Measurements from ENCODE around the gene DDI2. TPM values are rescaled to one million over a fixed set of nuclear protein-coding genes. Genes with fewer than 3 reads are reported as not detected.

DDI2 gene
- total RNA-seq, 1 donor from 2014 or later = 13.7 TPM

DNA sequence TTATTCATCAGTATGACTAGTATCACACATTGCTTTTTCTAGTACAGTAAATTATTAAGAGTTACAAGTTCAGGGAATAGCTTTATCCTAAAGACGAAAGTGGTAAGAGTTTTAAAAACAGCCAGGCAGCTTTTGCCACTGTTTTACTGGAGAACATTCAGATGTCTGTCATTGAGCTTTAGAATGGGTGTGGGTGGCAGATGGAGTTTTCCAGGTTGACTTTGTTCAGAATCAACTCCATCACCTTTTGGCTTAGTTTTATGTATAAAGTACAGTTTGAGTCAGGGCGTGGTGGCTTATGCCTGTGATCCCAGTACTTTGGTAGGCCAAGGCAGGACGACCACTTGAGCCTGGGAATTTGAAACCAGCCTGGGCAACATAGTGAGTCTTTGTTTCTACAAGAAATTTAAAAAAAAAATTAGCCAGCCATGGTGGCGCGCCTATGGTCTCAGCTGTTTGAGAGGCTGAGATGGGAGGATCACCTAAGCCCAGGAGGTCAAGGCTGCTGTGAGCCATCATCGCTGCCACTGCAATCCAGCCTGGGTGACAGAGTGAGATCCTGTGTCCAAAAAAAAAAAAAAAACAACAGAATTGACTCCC lies 36.9 kb downstream of the DDI2 start:
- FAIRE-seq (no peak), DNase-seq (ENCODE audit: low read depth) (no peak)
- Histone ChIP-seq H3K36me3 (ENCODE audit: control insufficient read depth, insufficient read depth, low read length) (peaks cover 24% of the 10 kb centered on the region), H3K4me3 (ENCODE audit: low read depth, low read length) (no peak overlapping the region), H3K27me3 (ENCODE audit: control insufficient read depth, insufficient read depth, low read length) (no peaks in the 10 kb centered on the region)
- TF ChIP-seq, protein P1, sequence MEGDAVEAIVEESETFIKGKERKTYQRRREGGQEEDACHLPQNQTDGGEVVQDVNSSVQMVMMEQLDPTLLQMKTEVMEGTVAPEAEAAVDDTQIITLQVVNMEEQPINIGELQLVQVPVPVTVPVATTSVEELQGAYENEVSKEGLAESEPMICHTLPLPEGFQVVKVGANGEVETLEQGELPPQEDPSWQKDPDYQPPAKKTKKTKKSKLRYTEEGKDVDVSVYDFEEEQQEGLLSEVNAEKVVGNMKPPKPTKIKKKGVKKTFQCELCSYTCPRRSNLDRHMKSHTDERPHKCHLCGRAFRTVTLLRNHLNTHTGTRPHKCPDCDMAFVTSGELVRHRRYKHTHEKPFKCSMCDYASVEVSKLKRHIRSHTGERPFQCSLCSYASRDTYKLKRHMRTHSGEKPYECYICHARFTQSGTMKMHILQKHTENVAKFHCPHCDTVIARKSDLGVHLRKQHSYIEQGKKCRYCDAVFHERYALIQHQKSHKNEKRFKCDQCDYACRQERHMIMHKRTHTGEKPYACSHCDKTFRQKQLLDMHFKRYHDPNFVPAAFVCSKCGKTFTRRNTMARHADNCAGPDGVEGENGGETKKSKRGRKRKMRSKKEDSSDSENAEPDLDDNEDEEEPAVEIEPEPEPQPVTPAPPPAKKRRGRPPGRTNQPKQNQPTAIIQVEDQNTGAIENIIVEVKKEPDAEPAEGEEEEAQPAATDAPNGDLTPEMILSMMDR (IDR thresholded peaks at IDR 0.05; ENCODE audit: insufficient read depth, low read length, severe bottlenecking) = no peak

DNA sequence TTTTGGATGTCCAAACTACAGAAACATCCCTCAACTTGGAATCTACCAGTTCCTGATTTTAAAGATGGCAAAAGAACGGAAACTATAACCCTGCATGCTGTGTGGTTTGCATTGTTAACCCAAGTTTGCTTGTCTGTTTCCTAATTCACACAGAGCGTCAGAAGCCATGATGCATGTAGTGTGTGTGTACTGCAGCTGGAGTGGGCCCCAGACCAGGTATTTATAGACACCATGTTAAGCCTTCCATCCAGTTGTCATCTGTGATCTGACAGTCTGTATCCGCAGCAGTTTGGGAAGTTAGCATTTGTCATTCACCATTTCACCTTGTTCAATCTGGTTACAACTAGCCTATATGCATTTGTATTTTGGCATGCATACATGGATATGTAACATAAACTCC lies 39.2 kb downstream of the DDI2 start:
- no peak for DNase-seq (ENCODE audit: low read depth)
- Histone ChIP-seq H3K4me3 (ENCODE audit: low read depth, low read length) (no peak overlapping the region), H3K36me3 (ENCODE audit: control insufficient read depth, insufficient read depth, low read length) (peaks cover 32% of the 10 kb centered on the region), H3K27me3 (ENCODE audit: control insufficient read depth, insufficient read depth, low read length) (no peaks in the 10 kb centered on the region)
- no peak for FAIRE-seq
- TF ChIP-seq, protein P1 (IDR thresholded peaks at IDR 0.05; ENCODE audit: insufficient read depth, low read length, severe bottlenecking) = no peak

GRCh38 chr1:15657021-15657420 lies 39.8 kb downstream of the DDI2 start:
- TF ChIP-seq, protein P1 (IDR thresholded peaks at IDR 0.05; ENCODE audit: insufficient read depth, low read length, severe bottlenecking) = no peak
- peaks cover 30% of the 10 kb centered on the region for H3K36me3 ChIP-seq (ENCODE audit: control insufficient read depth, insufficient read depth, low read length)
- no peak overlapping the region for H3K4me3 ChIP-seq (ENCODE audit: low read depth, low read length)
- DNase-seq (ENCODE audit: low read depth) (no peak), FAIRE-seq (no peak)
- no peaks in the 10 kb centered on the region for H3K27me3 ChIP-seq (ENCODE audit: control insufficient read depth, insufficient read depth, low read length)

GRCh38 chr1:15660151-15660550 lies 42.9 kb downstream of the DDI2 start:
- TF ChIP-seq, protein P1 (IDR thresholded peaks at IDR 0.05; ENCODE audit: insufficient read depth, low read length, severe bottlenecking) = no peak
- FAIRE-seq (no peak), DNase-seq (ENCODE audit: low read depth) (no peak)
- H3K4me3 ChIP-seq (ENCODE audit: low read depth, low read length) = no peak overlapping the region
- peaks cover 25% of the 10 kb centered on the region for H3K36me3 ChIP-seq (ENCODE audit: control insufficient read depth, insufficient read depth, low read length)
- H3K27me3 ChIP-seq (ENCODE audit: control insufficient read depth, insufficient read depth, low read length) = no peaks in the 10 kb centered on the region

DNA sequence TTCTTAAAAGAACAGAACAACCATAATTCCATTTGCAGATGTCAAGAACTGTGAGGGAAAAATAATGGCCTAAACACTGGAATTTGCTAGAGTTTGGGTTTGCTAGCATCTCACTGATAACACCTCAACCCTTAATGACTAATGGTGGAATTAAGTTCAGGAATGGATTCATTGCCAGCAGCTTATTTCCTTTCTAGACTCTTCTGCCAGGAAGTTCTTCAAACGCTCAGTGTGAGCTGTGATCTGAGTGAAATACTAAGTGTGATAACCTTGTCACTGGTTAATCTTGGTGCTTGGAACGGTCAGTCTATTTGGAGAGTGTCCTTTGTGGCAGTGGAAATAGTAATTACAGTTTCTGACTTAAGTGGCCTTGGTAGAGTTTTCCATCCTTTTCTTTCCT lies 45.2 kb downstream of the DDI2 start:
- DNase-seq (ENCODE audit: low read depth) = no peak
- peaks cover 17% of the 10 kb centered on the region for H3K36me3 ChIP-seq (ENCODE audit: control insufficient read depth, insufficient read depth, low read length)
- H3K27me3 ChIP-seq (ENCODE audit: control insufficient read depth, insufficient read depth, low read length) = no peaks in the 10 kb centered on the region
- H3K4me3 ChIP-seq (ENCODE audit: low read depth, low read length) = no peak overlapping the region
- no peak for FAIRE-seq
- TF ChIP-seq, protein P1 (IDR thresholded peaks at IDR 0.05; ENCODE audit: insufficient read depth, low read length, severe bottlenecking) = no peak

DNA sequence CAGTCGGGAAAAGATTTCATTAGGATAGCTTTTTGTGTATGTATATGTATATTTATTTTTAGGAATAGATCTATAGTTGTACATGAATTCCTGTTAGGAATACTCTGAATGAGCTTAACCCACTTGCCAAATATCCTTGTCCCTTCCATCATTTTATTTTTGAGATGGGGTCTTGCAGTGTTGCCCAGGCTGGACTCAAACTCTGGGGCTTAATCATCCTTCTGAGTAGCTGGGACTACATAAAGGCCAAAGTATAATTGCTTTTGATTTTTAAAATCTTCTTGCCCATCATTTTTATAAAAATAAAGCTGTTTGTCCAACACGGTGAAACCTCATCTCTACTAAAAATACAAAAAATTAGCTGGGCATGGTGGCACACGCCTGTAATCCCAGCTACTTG lies 46.7 kb downstream of the DDI2 start:
- H3K4me3 ChIP-seq (ENCODE audit: low read depth, low read length) = no peak overlapping the region
- peaks cover 16% of the 10 kb centered on the region for H3K36me3 ChIP-seq (ENCODE audit: control insufficient read depth, insufficient read depth, low read length)
- FAIRE-seq (no peak), DNase-seq (ENCODE audit: low read depth) (no peak)
- TF ChIP-seq, protein P1 (IDR thresholded peaks at IDR 0.05; ENCODE audit: insufficient read depth, low read length, severe bottlenecking) = no peak
- H3K27me3 ChIP-seq (ENCODE audit: control insufficient read depth, insufficient read depth, low read length) = no peaks in the 10 kb centered on the region

Measured in bronchial epithelial cell (primary cell).